RPMI8226 (cell line): ENCODE results near the gene NPHP1.
"Not testable (repeated sequence)": the region's sequence is repeated elsewhere in the genome, so short reads cannot be mapped to it uniquely, and the experiment has no call there.

Source experiments
- DNase-seq: peaks from one replicate; pipeline ENCODE4 v3.0.0-alpha.2; 2015

Gene NPHP1

DNA sequence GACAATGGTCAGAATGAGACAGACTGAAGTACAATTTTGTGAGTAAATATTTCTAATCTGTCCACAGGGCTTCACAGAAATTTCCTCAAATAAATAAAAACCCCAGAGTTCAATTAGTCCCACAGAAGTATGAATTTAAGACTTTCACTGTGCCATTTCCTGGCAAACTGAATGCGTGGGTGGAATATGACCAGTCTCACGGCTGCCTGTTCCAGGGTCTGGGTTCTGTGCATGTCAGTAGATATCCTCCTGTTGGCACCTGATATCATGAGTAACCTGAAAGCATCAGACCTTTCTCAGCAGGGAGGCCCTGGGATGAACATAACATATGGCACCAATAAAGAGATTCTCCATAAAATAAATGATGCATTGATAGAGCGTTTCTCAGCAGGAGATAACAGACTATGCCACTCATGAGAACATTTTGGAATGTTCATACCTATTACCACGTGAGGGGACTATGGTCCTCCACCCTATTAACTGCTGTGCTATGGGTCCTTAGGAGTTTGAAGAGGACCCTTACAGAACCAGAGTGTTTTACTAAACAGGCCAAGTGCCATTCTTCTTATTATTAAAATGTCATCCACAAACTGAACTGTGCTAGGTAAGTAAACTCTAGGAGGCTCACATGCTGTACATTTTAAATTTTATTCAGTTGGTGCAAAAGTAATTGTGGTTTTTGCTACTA, 78.6 kb downstream of the NPHP1 start:
- DNase-seq = no peak

DNA sequence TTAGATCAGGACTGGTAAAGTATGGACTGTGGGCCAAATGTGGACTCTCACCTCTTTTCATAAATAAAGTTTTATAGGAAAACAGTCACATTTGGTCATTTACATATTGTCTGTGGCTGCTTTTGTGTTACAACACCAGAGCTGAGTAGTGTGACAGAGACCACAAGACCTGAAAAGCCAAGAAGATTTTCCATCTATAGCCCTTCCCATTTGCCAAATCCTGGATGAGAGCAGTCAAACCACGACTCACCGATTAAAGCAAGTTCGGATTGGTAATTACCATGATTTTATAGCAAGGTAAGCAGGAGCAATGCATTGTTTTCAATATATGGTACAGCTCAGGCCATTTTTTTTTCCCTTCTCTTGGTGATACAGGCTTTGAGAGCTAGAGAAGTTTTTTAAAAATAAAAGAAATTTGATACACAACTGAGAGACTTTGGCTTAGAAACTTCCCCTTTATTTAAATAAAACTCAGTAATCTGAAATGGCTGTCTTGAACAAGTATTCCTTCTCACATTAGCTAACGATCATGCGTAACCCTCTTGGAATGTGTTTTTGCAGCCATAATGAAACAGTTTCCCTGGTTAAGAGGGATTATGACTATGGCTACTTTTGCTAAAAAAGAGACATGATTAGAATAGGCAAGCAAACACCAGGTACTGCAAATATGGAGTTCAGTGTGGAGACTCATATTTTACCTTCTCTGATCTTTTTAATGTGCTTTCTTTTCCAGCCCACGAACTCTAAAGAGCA, 79.7 kb downstream of the NPHP1 start:
- no peak for DNase-seq

DNA sequence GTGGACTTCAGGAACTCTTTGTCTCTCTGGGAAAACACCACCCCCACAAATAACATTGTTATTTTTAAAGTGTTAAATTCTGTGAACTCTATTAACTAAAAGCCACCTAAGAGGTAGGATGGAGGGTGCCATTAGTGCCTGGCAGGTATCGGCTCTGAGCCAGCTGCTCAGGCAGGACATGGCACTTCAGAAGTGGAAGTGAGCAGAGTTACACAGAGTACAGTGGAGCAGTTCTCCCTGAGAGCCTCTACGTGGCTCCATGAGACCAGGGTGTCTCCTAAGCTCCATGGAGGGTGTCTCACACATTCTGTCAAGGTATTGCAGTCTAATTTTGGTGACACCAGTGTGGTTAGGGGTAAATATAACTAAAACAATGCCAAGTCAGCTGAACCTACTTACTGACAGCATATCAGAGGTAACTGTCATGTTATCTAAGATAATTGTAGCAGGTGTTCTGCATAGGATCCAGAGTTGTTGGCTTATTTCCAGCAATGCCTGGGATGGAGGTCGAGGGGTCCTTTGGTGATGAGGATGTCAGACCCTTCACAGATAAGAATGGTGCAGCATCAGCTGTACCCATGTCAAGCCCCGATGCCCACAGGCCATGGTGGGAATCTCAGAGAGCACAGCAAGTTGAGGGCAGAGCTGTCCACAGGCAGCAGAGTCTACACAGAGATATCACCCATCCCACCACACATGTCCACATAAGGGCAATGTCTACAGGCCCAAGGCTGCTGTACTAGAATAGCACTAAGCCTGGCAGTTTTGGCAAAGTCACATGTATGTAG, 80.6 kb downstream of the NPHP1 start:
- DNase-seq = peak; percentile 19

DNA sequence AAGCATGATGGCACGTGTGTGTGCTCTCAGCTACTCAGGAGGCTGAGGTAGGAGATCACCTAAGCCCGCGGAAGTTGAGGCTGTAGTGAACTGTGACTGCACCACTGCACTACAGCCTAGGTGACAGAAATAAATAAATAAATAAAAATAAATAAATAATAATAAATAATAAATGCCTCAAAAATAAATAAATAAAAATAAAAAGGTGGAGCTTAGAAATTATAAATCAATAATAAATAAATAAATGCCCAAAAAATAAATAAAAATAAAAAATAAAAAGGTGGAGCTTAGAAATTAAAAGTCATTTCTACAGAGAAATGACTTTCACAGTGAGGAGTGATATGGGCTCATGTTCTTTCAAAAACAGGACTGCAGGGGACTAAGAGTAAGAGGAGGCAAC, 83.2 kb downstream of the NPHP1 start:
- no peak for DNase-seq

DNA sequence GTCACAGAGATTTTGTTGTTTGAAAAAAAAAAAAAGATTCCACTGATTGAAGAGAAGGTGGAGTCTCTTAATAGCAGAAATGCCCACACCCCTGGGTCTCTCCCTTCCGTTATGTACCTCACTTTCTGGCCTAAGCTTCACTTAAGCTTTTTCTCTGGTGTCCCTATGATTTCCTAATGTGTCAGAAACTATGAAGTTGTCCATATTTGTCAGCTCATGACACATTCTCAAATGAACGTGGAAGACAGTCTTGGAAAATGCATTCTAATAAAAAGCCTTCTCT, 83.8 kb downstream of the NPHP1 start:
- DNase-seq = no peak

DNA sequence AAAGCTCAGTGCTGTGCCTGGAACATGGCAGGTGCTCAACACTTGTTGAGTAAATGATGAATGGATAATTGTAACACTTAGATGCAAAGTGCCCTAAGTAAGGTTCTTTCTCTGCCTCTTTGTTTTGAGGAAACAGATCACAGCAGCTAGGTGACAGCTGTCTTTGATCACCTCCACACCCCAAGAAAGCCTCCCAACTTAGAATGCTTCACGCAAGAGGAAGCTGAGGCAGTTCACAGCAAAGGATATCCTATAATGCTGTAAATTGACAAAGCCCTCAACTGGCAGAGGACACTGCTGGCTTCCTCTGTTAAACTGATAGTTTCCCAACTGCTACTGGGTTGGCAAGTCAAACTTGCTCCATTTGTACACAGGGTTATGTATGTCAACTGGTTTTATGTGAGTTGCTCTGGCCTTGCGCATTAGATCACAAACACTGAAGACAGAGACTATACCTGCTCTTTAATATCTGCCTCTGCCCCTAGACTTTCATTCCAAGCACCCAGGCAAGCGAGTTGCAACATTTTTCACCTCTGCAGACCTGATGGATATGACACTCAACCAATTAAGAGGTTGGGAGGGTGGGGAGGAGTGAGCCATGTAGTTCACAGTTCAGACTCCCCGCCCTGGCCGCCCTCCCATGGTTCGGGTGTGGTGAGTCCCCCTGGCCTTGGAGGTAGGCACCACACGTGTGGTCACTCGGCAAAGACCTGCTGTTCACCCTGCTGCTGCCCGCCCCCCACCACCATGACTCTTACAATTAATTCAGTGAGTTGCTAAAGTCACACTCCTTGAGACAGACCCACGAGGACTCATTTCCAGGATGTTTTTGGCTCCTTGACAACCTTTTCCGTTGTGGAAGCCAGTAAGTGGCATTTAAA, 84.4 kb downstream of the NPHP1 start:
- no peak for DNase-seq

DNA sequence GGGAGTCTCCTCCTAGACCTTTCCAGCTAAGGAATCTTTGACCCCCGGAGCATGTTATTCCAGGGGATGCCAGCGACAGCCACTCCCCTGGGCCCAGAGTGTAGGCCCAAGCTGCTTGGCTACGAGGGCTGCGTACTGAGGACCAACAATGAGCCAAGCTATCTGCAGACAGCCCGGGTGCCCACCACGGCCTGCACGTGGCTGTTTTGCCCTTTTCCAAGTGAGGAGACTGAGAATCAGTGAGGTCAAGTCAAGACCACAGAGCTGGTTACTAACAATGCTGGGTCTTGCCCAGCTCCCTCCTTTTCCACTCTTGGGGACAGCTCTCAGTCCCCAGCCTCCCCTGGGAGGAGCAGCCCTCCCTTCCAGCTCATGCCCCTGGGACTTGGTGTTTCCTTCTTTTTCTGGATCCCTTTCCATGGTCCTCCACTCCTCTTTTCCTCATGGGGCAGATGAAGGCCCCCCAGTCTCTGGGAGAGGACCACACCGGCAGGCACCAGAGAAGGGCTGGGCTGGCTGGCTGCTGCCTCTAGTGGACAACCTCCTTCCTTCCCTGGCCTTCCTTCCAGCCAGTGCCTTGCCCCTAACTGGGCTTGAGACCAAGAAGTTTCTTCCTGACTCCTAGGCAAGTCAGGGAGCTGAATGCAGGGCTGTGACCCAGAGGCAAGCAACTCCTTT, 88.6 kb downstream of the NPHP1 start:
- DNase-seq = peak; percentile 5

DNA sequence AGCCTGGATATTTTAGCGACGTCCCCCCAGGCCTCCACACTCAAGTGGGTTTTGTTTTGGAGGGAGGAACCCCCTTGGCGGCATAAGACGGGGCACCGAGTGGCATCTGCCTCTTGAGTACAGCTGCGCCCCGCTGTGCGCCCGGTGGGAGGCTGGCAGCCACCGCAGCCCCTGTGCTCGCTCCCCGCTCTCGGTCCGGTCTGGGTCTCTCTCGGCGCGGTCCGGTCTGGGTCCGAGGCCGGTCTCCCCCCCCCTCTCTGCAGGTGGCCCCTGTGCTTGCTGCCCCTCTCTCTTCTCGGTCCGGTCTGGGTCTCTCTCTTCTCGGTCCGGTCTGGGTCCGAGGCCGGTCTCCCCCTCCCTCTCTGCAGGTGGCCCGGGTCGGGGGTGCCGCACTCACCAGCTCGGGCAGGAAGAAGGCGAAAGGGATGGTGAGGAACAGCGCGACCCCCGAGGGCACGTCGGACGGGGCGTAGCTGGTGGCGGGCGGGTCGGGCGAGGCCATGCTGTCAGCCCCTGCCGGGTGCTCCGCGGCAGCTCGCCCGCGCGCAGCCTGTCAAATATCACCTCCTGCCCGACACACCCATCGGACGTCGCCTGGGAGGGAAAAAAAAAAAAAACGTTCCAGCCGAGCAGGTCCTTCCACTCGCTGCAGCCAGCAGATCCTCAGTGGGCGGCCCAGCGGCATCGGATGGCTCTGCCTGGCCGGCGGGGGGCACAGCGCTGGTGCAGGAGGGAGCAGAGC, 89.4 kb downstream of the NPHP1 start, which contains the start of gene MALL:
Gene MALL (minus strand): TSS at position 532 of the 742 bp plus-strand sequence. CDS start 30 bp downstream, at position 502.
- no peak for DNase-seq

DNA sequence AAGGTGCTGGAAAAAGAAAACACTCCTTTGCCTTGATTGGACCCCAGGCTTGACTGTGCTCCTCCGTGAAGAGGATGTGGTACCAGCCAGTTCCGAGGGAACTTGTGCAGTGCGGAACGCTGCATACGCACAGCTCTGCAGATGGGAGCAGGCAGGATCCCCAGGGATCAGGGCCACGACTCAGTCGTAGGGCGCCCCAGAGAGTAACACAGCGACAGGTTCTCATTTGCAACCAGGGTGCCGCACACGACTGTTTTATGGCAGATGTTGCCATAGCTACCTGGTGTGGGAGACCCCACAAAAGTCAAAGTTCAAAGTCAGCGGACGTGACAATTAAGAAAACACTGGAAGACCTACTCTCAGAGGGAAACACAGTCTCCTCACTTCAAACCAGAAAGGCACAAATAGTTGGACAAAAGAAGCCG, 90.0 kb downstream of the NPHP1 start:
- DNase-seq = no peak

DNA sequence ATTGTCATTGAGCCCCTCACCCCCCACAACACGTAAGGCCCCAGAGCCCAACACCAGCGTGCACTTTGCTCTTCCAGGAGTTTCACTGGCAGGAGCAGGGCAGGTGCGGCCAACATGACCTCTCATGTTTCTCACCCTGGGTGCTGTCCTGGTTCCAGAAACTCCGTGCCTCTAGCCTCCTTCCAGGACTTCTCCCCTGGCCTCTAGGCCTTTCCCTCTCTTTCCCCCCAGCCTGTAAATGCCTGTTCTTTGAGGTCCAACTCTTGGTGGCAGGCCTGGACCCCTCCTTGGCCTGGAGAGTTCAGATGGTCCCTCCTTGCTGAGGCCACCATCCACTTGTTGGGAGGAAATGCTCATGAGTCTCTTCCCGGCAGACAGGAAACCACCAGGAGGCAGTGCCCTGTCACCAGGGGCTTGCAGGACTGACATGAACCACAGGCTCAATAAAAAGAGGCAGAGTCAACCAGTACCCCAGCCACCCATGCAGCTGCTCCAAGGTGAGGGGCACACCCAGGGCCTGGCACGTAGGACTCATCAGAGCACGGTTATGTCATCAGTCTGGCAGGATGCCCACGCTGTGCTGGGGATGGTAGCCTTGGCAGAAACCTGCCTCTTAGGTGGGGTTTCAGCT, 90.7 kb downstream of the NPHP1 start:
- no peak for DNase-seq

DNA sequence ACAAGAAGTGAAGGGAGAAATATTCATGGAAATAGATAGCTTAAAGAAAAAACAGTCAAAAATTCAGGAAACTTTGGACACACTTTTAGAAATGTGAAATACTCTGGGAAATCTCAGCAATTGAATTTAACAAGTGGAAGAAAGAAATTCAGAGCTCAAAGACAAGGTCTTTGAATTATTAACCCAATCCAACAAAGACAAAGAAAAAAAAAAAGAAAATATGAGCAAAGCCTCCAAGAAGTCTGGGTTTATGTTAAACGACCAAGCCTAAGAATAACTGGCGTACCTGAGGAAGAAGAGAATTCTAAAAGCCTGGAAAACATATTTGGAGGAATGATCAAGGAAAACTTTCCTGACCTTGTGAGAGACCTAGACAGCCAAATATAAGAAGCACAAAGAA, 96.5 kb downstream of the NPHP1 start:
- DNase-seq = not testable (repeated sequence)

DNA sequence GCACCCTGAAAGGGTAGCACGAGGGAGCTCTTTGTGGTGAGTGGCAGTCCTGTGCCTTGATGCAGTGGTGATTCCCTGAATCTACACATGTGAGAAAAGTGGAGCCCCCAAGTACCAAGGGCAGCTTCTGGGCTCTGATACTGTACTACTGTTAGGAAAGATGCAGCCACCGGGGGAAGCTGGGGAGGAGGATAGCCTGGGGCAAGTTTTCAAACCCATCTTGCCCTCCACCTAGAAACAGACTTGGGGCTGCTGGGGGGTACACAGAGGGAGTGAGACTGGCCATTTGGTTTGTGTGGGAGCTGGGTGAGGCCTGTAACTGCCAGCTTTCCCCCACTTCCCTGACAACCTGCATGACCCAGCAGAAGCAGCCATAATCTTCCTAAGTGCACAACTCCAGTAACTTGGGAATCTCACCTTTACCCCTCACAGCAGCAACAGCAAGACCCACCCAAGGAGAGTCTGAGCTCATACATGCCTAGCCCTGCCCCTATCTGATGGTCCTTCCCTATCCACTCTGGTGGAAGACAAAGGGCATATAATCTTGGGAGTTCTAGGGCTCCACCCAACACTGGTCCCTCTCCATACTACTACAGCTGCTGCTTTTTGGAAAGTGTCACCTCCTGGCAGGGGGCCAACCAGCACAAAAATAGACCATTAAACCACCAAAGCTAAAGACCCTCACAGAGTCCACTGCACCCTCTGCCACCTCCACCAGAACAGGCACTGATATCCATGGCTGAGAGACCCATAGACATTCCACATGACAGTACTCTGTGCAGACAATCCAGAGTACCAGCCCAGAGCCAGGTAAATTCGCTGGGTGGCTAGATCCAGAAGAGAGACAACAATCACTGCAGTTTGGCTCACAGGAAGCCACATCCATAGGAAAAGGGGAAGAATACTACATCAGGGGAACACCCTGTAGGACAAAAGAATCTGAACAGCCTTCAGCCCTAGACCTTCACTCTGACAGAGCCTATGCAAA, 97.4 kb downstream of the NPHP1 start:
- no peak for DNase-seq

DNA sequence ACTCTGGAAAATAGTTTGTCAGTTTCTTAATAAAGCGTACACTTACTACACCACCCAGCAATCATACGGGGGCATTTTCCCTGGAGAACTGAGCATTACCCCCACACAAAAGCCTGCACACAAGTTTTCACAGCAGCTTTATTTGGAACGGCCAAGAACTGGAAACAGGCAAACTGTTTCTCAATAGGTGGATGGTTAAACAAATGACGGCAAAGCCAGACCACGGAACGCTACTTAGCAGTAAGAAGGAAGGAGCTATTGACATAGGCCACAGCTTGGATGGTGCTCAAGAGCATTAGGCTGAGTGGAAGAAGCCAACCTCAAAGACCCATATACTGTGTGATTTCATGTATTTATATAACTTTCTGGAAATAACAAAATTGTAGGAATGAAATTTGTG, 98.2 kb downstream of the NPHP1 start:
- DNase-seq = no peak

DNA sequence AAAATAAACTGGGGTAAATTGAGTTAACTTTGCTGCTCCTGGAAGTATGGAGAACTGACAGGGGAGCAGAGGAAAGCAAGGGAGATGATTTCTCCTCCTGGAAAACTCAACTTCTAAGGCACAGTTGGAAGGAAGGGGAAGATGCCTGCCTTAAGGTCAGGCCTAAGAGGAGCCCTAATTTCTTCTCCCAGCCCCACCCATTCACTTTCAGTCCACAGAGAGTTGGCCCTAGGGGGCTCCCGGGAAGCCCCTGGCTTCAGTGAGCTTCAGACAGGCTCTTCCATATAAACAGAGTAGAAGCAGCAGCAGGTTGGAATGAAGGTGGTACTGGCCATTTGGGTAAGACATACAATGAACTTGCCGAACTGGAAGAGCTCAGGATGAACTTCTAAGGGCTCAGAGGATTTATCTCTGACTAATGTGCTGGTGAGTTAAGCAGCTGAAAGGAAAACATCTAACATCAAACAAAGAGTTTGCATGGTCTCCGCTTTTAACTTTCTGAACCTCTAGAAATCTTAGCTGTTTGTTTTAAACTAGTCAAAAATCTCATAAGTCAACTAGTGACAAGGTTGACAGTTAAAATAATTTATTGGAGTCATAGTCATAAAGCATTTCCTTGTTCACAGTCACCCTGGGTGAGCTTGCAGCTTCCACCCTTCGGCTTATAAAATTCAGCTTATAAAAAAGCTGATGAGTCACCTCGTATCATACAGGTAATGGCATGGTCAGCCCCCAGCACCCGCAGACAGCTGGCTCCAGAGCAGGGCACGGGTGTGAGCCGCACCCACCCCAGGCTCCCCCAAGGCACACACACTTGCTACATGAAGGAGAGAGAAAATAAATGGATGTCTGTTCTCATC, 99.0 kb downstream of the NPHP1 start:
- no peak for DNase-seq

DNA sequence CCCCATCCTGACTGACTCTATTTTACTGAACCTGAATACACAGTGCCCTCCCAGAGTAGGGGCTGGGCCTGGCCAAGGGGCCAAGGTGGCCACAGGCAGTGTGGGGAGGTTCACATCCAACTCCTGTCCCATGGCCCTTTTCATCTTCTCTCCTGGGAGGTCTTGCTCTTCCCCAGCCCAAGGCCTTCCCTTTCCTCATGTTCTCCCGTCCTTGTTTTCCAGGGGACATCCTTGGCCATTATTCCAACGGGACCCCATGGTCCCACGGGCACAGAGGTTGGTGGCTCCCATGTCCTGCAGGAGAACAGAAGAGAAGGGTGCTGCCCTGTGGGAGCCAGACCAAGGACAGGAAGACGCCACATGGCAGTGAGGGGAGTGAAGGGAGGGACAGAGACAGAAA, 99.6 kb downstream of the NPHP1 start:
- DNase-seq = no peak

DNA sequence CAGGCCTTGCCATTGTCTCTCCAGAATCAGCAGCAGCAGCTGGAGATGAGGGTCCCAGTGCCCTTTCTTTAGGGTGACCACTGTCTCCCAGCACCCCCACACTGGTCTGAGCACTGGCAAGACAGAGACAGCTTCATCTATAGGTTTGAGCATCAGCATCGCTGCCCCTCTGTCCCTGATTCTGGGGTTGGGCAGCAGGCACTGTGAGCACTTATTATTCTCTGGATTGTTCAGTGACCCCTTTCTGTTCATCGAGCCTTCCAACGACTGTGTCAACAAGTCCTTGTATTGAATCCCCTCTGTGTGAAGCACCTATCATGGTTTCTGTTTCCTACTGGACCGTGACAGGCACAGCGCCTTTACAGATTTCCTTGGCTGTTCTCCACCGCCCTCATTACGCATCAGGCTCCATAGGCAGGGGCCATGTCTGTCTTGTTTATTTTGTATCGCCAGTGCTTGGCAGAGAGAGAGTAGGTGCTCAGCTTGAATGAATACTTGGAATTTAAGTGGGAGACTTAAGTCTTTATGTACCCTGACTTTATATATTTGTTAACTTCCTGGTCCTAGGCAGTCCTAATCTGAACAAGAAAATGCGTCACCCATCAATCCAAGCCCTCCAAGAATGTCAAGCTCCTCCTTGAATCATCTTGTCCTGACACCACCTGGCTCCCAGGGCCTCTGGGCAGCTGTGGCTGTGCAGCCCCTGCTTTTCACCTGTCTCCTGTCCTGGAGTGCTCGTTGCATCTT, 100.6 kb downstream of the NPHP1 start:
- DNase-seq = no peak

DNA sequence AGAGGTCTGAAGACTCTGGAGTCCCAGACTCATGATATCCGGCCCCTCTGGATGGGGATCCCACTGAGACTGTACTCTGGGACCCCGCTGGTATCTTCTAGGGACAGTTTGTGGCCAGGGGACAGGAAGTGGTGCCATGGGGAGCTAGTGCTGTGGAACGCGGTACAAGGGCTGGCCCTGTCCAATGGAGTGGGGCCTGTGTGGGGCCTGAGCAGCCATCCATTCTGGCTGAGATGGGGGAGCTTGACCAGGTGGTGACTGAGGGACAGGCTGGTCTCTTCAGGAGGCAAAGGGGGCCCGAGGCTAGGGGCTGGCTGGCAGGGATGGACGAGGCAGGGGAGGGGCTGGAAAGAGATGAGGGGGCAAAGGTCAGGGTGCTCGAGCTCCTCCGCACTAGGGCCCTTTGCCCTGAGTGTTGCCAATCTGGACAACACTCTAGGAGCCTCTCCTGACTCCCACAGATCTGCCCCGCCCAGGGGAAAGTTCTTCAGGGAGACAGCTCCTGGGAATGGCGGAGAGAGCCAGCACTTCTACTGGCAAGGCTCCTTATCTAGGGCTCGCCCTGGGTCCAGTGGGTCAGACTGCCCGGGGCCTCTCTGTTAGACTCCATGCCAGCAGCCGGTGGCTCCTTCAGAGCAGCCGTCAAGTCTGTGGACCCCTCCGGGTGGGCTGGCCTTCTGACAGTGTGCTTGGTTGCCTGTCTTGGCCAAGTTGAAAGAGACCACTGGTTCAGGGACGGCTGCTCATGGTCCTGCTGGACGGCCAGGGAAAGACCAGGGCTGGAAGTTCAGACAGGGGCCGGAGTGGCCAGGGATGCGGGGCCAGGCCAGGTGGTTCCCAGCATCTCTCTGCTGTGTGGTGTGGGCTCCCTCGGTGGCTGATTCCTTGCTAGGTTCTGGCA, 101.5 kb downstream of the NPHP1 start:
- DNase-seq = no peak
